AG04450 (cell line): Measurements from ENCODE around the gene PEX11G. TPM values are rescaled to one million over a fixed set of nuclear protein-coding genes. Genes with fewer than 3 reads are reported as not detected.

Source experiments
- CTCF ChIA-PET: fragments of 300-600, 350-600 bp; formaldehyde crosslinking; extraction: SDS; loops from one replicate; lab custom pipeline; 2022; ENCODE audit warnings: antibody characterized with exemption, inconsistent platforms; lab: Charles Lee
- POLR2A ChIA-PET: fragments of 350-600 bp; formaldehyde crosslinking; extraction: SDS; loops from one replicate; lab custom pipeline; 2021; ENCODE audit warnings: antibody characterized with exemption, inconsistent platforms; lab: Yijun Ruan, JAX
- DNase-seq: peaks from one replicate; pipeline ENCODE4 v3.0.0-alpha.2; 2011; ENCODE audit warnings: low read depth, low spot score
- H3K27ac ChIP-seq: one replicate; pipeline ENCODE4 v1.5.1; 2012; ENCODE audit warnings: low read depth, low read length, control low read depth
- H3K27me3 ChIP-seq: one replicate; pipeline ENCODE4 v1.6.0; 2012; ENCODE audit warnings: low read length; ENCODE audit not compliant: control insufficient read depth, insufficient read depth
- H3K4me3 ChIP-seq: 2 replicates; pipeline ENCODE4 v1.5.1; 2011; ENCODE audit warnings: mild to moderate bottlenecking, low read depth, low read length, control low read depth
- H3K9me3 ChIP-seq: 2 replicates; pipeline ENCODE4 v1.5.1; 2012; ENCODE audit warnings: low read length; ENCODE audit not compliant: control insufficient read depth, insufficient read depth
- polyA plus RNA-seq: library from polyadenylated mRNA; depleted of rRNA; stranded (reverse); fragments of >200 nt; gene quantifications from 2 replicates; pipeline ENCODE4 v1.2.3, GENCODE V29; 2011; rRNA removed
- TF ChIP-seq, protein P1 (sequence below): IDR thresholded peaks from 2 replicates; pipeline ENCODE4 v1.5.1; 2011; ENCODE audit warnings: low read depth, low read length, control low read depth, inconsistent platforms

PEX11G gene
- polyA plus RNA-seq, 1 experiment: 0.60 TPM

DNA sequence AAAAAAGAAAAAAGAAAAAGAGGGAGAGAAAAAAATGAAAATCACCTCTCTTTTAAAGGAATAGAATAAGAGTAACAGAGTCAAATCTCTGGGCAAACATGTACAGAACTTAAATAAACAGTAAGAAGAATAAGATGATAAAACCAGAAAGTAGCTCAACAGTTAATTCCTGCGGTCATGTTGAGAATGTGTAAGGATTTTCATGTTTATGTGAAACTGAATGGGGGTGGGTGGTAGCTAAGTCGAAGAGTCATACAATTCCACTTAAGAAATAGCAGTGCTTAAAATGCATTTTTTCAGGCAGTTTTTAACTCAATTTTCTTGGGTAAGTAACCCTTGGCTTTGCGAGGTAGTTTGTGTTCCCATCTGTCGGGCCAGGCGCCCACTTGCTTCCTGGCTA, 60.9 kb downstream of the PEX11G start:
- no peaks in the 10 kb centered on the region; the same call in 1 of the 2 replicates for H3K9me3 ChIP-seq
- CTCF ChIA-PET: interaction anchor here (0.6 to 1.6 kb wide), 4 partner anchors 17 to 326 kb away, joined by 3 to 5 read pairs (median 4); no protein-coding TSS in a partner anchor
- TF ChIP-seq, protein P1, sequence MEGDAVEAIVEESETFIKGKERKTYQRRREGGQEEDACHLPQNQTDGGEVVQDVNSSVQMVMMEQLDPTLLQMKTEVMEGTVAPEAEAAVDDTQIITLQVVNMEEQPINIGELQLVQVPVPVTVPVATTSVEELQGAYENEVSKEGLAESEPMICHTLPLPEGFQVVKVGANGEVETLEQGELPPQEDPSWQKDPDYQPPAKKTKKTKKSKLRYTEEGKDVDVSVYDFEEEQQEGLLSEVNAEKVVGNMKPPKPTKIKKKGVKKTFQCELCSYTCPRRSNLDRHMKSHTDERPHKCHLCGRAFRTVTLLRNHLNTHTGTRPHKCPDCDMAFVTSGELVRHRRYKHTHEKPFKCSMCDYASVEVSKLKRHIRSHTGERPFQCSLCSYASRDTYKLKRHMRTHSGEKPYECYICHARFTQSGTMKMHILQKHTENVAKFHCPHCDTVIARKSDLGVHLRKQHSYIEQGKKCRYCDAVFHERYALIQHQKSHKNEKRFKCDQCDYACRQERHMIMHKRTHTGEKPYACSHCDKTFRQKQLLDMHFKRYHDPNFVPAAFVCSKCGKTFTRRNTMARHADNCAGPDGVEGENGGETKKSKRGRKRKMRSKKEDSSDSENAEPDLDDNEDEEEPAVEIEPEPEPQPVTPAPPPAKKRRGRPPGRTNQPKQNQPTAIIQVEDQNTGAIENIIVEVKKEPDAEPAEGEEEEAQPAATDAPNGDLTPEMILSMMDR: no peak
- POLR2A ChIA-PET: interaction anchor here (0.6 to 1.7 kb wide), 6 partner anchors 12 to 115 kb away, joined by 3 to 16 read pairs (median 6); partner anchors contain the start of gene ZNF358
- peak; percentile 86 for DNase-seq
- H3K27ac ChIP-seq: peak overlapping the region; percentile 3
- no peak overlapping the region for H3K4me3 ChIP-seq
- no peaks in the 10 kb centered on the region for H3K27me3 ChIP-seq

DNA sequence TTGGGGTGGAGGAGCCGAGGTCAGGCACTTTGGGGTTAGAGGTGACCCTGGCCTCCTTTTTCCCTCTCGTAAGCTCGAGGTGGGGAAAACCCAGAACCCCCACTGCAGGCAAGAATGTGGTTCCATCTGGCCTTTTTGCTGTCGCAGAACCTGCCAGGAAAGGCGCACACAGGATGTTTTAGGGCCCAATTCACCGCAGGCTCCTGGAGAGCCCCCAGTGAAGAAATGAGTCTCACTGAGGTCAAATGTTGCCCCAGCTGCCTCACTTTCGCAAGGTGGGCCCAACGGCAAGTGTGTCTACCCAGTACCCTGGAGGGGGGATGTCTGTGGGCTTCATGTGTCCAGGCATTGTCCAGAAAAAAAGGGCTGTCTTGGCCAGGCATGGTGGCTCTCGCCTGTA, 61.8 kb downstream of the PEX11G start:
- H3K27me3 ChIP-seq: no peaks in the 10 kb centered on the region
- H3K9me3 ChIP-seq: no peaks in the 10 kb centered on the region; the same call in 1 of the 2 replicates
- no peak overlapping the region for H3K27ac ChIP-seq
- ChIA-PET POLR2A (interaction anchor here (0.6 to 1.7 kb wide), 3 partner anchors 29 to 53 kb away, joined by 7 to 16 read pairs (median 11); no protein-coding TSS in a partner anchor), CTCF (interaction anchor here (1.1 to 1.6 kb wide), 2 partner anchors 60 to 325 kb away, joined by 3 to 5 read pairs; no protein-coding TSS in a partner anchor)
- TF ChIP-seq, protein P1: no peak
- no peak for DNase-seq
- H3K4me3 ChIP-seq: no peak overlapping the region

Other genes with a start within 250 kb of the PEX11G start
- 2.6 and 2.9 TPM in 2 replicates for gene INSR, start 194.6 kb downstream of the PEX11G start, polyA plus RNA-seq
- gene ARHGEF18, start 140.1 kb downstream of the PEX11G start, polyA plus RNA-seq: 4.9 and 6.0 TPM in 2 replicates
- gene ZNF358, start 27.1 kb upstream of the PEX11G start, polyA plus RNA-seq: 20.7 and 29.5 TPM in 2 replicates
- 12.8 and 16.0 TPM in 2 replicates for gene MCOLN1, start 33.6 kb upstream of the PEX11G start, polyA plus RNA-seq
- gene PNPLA6, start 46.7 kb upstream of the PEX11G start, polyA plus RNA-seq: 17.0 and 19.8 TPM in 2 replicates
- gene CAMSAP3, start 106.8 kb upstream of the PEX11G start, polyA plus RNA-seq: not detected in 2 replicates
- gene XAB2, start 140.5 kb upstream of the PEX11G start, polyA plus RNA-seq: 16.3 and 21.8 TPM in 2 replicates
- 39.7 and 46.7 TPM in 2 replicates for gene PET100, start 140.8 kb upstream of the PEX11G start, polyA plus RNA-seq
- gene PCP2, start 144.7 kb upstream of the PEX11G start, polyA plus RNA-seq: not detected in 2 replicates
- gene STXBP2, start 148.1 kb upstream of the PEX11G start, polyA plus RNA-seq: 5.0 and 7.1 TPM in 2 replicates
- not detected in 2 replicates for gene RETN, start 180.0 kb upstream of the PEX11G start, polyA plus RNA-seq
- not detected in 2 replicates for gene MCEMP1, start 188.1 kb upstream of the PEX11G start, polyA plus RNA-seq
- gene TRAPPC5, start 191.8 kb upstream of the PEX11G start, polyA plus RNA-seq: 42.1 and 69.8 TPM in 2 replicates
- not detected in 2 replicates for gene FCER2, start 213.1 kb upstream of the PEX11G start, polyA plus RNA-seq
- not detected in 2 replicates for gene CLEC4G, start 243.1 kb upstream of the PEX11G start, polyA plus RNA-seq